ENCODE results near the gene OR52E4.

Gene OR52E4

DNA sequence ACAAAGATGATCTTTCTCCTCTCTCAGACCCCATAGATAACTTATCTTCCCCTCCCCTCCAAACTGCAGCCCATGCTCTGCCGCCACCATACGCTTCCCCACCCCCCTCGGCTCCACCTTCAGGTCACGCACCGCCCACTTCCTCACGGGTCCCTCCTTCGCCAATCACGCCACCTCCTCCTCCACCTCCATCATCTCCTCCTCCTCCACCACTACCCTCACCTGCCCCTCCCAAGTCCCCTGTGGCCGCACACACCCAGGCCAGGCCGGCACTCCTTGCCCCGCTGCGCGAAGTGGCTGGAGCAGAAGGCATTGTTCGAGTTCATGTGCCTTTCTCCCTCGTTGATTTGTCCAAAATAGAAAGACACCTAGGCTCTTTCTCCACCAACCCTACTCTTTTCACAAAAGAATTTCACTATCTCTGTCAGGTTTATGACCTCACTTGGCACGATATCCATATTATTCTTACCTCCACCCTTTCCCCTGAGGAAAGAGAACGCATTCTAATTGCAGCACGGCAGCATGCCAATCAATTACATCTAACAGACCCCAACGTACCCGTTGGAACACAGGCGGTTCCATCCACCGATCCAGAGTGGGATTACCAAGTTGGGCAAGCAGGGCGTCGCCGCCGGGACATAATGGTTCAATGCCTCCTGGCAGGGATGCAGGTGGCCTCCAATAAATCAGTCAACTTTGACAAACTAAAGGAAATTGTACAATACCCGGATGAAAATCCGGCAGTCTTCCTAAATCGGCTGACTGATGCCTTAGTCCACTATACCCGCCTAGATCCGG is 49.3 kb downstream of the OR52E4 start:
- no peak for DNase-seq (ENCODE audit: low read depth in 2 of 2)

DNA sequence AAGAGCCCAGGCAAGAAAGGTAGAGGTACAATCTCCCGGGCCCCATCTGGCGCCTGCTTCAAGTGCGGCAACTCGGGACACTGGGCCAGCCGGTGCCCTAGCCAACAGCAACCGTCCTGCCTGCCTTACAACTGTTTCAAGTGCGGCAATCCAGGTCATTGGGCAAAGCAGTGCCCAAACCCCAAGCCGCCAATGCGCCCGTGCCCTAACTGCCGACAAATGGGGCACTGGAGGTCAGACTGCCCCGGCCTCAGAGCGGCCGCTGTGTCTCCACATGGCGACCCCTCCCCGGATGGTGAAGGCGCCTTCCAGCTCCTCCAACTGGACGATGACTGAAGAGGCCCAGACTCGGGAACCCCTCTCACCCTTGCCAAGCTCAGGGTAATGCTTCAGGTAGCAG is 50.2 kb downstream of the OR52E4 start:
- DNase-seq (ENCODE audit: low read depth in 2 of 2) = no peak

DNA sequence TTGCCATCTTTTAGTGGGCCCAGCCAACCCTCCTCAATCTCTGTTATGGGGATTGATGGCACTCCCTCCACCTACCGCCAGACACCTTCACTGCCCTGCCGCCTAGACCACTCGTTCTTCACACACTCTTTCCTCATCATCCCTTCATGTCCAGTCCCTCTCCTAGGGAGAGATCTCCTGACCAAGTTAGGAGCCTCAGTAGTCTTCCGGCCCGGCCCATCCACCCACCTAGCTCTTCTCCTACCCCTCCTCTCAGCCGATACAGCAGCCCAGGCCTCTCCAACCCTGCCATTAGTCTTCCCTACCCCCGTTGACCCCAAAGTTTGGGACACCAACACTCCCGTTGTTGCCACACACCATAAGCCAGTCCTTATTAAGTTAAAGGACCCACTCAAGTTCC is 50.6 kb downstream of the OR52E4 start:
- DNase-seq (ENCODE audit: low read depth in 2 of 2) = no peak

DNA sequence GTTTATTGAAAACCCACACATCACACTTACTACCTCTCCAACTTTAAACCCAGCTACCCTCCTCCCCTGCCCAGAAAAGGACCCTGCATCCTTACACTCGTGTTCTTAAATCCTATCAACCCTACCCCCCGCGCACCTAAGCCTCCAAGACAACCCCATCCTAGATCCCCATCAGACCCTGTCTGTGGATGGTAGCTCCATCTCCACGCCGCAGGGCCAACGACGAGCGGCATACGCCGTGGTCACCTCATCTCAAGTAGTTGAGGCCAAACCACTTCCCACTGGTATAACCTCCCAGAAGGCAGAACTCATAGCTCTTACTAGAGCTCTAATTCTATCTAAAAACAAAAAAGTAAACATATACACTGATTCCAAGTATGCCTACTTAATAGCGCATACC is 52.2 kb downstream of the OR52E4 start:
- DNase-seq (ENCODE audit: low read depth in 2 of 2) = no peak

DNA sequence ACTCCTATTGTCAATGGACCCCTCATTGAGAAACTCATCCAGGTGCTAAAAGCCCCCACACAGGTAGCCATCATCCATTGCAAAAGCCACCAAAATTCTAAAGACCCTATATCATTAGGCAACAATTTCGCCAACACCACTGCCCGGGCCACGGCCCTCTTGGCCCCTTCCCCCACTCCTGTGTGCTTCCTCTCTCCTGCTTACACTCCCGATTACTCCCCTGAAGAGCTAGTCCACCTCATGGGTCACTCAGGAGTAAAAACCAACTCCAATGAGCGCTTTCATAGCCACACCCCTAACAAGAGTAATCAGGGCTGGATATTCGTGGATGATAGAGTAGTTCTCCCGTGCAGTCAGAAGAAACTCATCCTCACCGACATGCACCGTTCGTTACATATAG is 52.7 kb downstream of the OR52E4 start:
- no peak for DNase-seq (ENCODE audit: low read depth in 2 of 2)

All from stimulated activated CD8-positive, alpha-beta memory T cell treated with anti-CD3 and anti-CD28 coated beads, Interleukin-7, amount 100 ng/mL, for 1 hour (primary cell).